Measurements from ENCODE around the gene CACNA1H. TPM values are rescaled to one million over a fixed set of nuclear protein-coding genes. Genes with fewer than 3 reads are reported as not detected.

CACNA1H gene
- total RNA-seq, 1 donor from 2014 or later: 1.3 TPM

DNA sequence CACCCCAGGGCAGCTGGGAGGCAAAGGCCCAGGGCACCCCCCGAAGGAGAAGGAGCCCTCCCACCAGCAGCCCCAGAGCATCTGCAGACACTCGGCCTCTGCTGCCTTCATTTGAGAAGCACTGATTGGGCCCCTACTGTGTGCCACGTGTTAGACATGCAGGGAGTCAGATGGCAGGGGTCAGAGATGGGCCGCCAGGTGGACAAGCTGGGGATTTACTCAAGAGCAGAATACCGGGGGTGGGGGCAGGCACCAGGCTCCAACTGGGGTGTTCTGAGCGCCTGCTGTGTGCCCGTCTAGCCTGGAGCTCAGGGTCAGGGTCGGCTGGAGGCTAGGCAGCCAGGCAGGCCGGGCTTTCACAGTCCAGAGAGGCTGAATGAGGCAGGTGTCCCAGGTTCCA, 53.4 kb downstream of the CACNA1H start:
- DNase-seq (ENCODE audit: extremely low read depth, low read depth, low spot score): no peak

DNA sequence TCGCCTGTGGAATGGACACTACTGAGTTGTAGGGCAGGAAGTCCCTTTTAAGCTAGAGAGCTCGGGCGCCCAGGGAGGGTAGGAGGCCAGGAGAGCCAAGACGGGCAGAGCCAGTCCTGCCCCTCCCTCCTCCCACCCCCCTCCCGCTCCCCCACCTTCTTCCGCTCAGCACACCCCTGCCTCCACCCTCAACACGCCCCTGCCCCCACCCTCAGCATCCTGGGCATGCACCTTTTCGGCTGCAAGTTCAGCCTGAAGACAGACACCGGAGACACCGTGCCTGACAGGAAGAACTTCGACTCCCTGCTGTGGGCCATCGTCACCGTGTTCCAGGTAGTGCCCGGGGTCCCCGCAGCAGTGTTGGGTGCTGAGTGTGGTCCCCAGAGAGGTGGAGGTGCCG, 53.9 kb downstream of the CACNA1H start:
- DNase-seq (ENCODE audit: extremely low read depth, low read depth, low spot score): no peak

DNA sequence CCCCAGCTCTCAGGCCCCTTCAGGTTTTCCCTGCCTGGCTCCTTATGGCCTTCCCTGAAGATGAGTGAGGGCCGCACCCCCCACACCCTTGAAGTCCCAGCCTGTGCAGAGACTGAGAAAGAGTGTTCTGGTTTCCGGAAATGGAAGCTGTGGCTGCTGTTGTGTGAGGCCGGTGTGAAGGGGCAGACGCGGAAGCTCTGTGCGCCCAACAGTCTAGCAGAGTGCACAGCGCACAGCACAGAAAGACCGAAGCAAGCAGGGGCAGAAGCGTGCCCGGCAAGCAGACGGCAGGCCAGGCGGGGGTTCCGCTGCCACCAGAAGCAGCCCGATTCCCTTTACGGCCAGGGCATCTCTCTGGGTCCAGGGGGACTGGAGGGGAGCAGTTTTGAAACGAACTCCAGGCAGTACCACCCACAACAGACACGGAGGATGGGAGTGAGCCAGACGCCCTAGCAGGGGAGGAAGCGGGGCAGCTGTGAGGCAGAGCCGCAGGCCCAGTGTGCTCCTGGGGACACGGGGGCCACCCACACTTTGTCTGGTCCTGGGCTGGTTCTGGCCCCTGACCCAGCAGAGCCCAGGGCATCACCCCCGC, 55.4 kb downstream of the CACNA1H start:
- no peak for DNase-seq (ENCODE audit: extremely low read depth, low read depth, low spot score)

- DNase-seq (ENCODE audit: extremely low read depth, low read depth, low spot score): no peak
Observed at GRCh38 chr16:1209081-1209480, 56.2 kb downstream of the CACNA1H start.

- DNase-seq (ENCODE audit: extremely low read depth, low read depth, low spot score): no peak
Observed at GRCh38 chr16:1210461-1210860, 57.6 kb downstream of the CACNA1H start.

DNA sequence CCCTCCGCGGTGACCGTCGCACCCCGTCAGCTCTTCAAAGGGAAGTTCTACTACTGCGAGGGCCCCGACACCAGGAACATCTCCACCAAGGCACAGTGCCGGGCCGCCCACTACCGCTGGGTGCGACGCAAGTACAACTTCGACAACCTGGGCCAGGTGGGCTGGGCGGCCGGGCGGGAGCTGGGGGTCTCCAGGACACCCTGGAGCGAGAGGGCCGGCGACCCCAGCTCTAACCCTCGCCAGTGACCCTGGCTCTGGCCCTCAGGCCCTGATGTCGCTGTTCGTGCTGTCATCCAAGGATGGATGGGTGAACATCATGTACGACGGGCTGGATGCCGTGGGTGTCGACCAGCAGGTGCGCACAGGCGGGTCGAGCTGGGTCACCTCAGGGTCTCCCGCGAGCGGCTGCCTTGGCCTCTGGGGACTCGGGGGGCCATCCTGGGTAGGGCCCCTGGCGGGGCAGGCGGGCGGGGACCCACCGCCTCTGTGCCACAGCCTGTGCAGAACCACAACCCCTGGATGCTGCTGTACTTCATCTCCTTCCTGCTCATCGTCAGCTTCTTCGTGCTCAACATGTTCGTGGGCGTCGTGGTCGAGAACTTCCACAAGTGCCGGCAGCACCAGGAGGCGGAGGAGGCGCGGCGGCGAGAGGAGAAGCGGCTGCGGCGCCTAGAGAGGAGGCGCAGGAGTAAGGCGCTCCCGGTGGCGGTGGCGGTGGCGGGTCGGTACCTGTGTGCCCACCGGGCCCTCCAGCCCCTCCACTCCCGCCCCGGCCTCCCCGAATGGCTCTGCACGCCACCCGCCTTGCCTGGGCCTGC, 58.8 kb downstream of the CACNA1H start:
- no peak for DNase-seq (ENCODE audit: extremely low read depth, low read depth, low spot score)

- DNase-seq (ENCODE audit: extremely low read depth, low read depth, low spot score): no peak
Observed at GRCh38 chr16:1212616-1213194, 59.8 kb downstream of the CACNA1H start.

- no peak for DNase-seq (ENCODE audit: extremely low read depth, low read depth, low spot score)
Observed at GRCh38 chr16:1213231-1213630, 60.3 kb downstream of the CACNA1H start.

GRCh38 chr16:1213796-1214372, 61.0 kb downstream of the CACNA1H start:
- no peak for DNase-seq (ENCODE audit: extremely low read depth, low read depth, low spot score)

- no peak for DNase-seq (ENCODE audit: extremely low read depth, low read depth, low spot score)
Observed at GRCh38 chr16:1214719-1215118, 61.8 kb downstream of the CACNA1H start.

GRCh38 chr16:1215574-1216295, 62.8 kb downstream of the CACNA1H start:
- DNase-seq (ENCODE audit: extremely low read depth, low read depth, low spot score): no peak

DNA sequence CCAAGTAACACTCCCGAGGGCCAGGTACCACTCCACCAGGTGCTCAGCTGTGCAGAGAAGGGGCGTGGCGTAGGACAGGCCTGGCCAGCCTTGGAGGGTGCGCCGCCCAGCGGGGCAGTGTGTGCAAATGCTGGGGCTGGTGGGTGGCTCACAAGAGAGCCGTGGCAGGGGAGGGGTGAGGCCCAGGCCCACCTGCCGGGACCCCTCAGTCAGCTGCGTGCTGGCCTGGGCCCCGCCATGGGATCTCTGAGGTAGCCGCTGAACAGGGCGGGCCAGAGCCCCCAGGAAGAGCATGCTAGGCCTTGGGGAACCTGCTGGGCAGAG, 63.4 kb downstream of the CACNA1H start:
- DNase-seq (ENCODE audit: extremely low read depth, low read depth, low spot score): no peak

GRCh38 chr16:1216681-1217400, 63.9 kb downstream of the CACNA1H start:
- no peak for DNase-seq (ENCODE audit: extremely low read depth, low read depth, low spot score)

- DNase-seq (ENCODE audit: extremely low read depth, low read depth, low spot score): no peak
Observed at GRCh38 chr16:1217526-1217925, 64.6 kb downstream of the CACNA1H start.

GRCh38 chr16:1218061-1218929, 65.4 kb downstream of the CACNA1H start:
- DNase-seq (ENCODE audit: extremely low read depth, low read depth, low spot score): no peak

DNA sequence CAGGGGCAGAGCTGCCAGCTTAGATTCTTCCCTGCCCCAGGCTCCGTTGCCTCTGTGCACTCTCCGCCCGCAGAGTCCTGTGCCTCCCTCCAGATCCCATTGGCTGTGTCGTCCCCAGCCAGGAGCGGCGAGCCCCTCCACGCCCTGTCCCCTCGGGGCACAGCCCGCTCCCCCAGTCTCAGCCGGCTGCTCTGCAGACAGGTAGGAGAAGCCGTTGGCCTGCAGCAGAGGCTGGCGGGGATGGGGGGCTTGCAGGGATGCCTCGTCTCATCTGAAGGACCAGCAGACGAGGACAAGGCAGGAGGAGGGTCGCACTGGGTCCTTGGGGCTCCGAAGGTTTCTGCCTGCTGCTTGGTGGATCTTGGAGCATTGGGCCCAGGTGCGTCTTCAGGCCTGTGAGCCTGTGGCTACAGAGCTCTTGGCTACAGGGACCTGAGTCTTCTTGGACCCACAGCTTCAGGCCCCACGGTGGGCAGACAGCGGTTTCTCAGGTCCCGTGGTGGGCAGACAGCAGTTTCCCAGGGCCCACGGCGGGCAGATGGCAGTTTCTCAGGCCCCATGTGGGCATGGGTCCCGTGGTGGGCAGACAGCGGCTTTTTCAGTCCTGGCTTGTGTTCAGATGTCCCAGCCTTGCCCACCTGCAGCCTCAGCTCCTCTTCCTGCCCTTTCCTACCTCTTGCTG, 66.2 kb downstream of the CACNA1H start:
- DNase-seq (ENCODE audit: extremely low read depth, low read depth, low spot score): no peak

DNA sequence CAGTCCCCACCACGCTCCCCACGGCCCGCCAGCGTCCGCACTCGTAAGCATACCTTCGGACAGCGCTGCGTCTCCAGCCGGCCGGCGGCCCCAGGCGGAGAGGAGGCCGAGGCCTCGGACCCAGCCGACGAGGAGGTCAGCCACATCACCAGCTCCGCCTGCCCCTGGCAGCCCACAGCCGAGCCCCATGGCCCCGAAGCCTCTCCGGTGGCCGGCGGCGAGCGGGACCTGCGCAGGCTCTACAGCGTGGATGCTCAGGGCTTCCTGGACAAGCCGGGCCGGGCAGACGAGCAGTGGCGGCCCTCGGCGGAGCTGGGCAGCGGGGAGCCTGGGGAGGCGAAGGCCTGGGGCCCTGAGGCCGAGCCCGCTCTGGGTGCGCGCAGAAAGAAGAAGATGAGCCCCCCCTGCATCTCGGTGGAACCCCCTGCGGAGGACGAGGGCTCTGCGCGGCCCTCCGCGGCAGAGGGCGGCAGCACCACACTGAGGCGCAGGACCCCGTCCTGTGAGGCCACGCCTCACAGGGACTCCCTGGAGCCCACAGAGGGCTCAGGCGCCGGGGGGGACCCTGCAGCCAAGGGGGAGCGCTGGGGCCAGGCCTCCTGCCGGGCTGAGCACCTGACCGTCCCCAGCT, 67.3 kb downstream of the CACNA1H start:
- no peak for DNase-seq (ENCODE audit: extremely low read depth, low read depth, low spot score)

DNA sequence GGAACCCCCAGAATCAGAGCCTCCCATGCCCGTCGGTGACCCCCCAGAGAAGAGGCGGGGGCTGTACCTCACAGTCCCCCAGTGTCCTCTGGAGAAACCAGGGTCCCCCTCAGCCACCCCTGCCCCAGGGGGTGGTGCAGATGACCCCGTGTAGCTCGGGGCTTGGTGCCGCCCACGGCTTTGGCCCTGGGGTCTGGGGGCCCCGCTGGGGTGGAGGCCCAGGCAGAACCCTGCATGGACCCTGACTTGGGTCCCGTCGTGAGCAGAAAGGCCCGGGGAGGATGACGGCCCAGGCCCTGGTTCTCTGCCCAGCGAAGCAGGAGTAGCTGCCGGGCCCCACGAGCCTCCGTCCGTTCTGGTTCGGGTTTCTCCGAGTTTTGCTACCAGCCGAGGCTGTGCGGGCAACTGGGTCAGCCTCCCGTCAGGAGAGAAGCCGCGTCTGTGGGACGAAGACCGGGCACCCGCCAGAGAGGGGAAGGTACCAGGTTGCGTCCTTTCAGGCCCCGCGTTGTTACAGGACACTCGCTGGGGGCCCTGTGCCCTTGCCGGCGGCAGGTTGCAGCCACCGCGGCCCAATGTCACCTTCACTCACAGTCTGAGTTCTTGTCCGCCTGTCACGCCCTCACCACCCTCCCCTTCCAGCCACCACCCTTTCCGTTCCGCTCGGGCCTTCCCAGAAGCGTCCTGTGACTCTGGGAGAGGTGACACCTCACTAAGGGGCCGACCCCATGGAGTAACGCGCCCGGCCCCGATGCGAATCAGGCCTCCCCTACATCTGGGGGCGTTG, 68.1 kb downstream of the CACNA1H start:
- DNase-seq (ENCODE audit: extremely low read depth, low read depth, low spot score): no peak
